ENCODE measurements around the gene KANSL1L. TPM values are rescaled to one million over a fixed set of nuclear protein-coding genes. Genes with fewer than 3 reads are reported as not detected.

Gene KANSL1L
- polyA plus RNA-seq, 2 of the 4 experiments (the other 2 are of a cell fraction) = 1.0 to 2.7 TPM

GRCh38 chr2:210094787-210095186 lies 76.4 kb downstream of the KANSL1L start:
- H3K4me3 ChIP-seq = no peak overlapping the region
- H3K4me1 ChIP-seq = no peaks in the 10 kb centered on the region
- CTCF ChIA-PET = no interaction called here
- H3K27ac ChIP-seq = no peak overlapping the region
- FAIRE-seq (no peak), DNase-seq (ENCODE audit: low read depth in 1 of 2, low spot score in 1 of 2) (no peak), ATAC-seq (no peak)
- TF ChIP-seq CHD2 (IDR thresholded peaks at IDR 0.05; ENCODE audit: low read length, partially characterized antibody) = no peak
- no peak for TF ChIP-seq CEBPB (IDR thresholded peaks at IDR 0.05)
- TF ChIP-seq MAFK (IDR thresholded peaks at IDR 0.05; ENCODE audit: partially characterized antibody) = no peak
- TF ChIP-seq ZNF302 (CRISPR knock-in tag; IDR thresholded peaks at IDR 0.05) = no peak
- TF ChIP-seq FOXS1 (CRISPR knock-in tag; IDR thresholded peaks at IDR 0.05) = no peak
- no peak for TF ChIP-seq ZC3H11A (IDR thresholded peaks at IDR 0.05)
- no peak for TF ChIP-seq GATA3 (IDR thresholded peaks at IDR 0.05; ENCODE audit: borderline replicate concordance)
- TF ChIP-seq KDM5A (IDR thresholded peaks at IDR 0.05) = no peak
- no peak for TF ChIP-seq BHLHE40 (IDR thresholded peaks at IDR 0.05; ENCODE audit: low read depth, low read length)
- no peak for TF ChIP-seq HOXB13 (CRISPR knock-in tag; IDR thresholded peaks at IDR 0.05; ENCODE audit: low read depth)
- TF ChIP-seq FOSB (CRISPR knock-in tag; IDR thresholded peaks at IDR 0.05) = no peak
- TF ChIP-seq PBX3 (IDR thresholded peaks at IDR 0.05) = no peak
- TF ChIP-seq MAZ (IDR thresholded peaks at IDR 0.05; ENCODE audit: borderline replicate concordance, low read depth, low read length) = no peak
- no peak for TF ChIP-seq POLR2AphosphoS2 (conservative IDR thresholded peaks at IDR 0.05; ENCODE audit: low read length)
- H3K4me2 ChIP-seq = no peak overlapping the region
- POLR2A ChIA-PET = no interaction called here
- no peaks in the 10 kb centered on the region for H3K9me3 ChIP-seq

GRCh38 chr2:210092791-210093190 lies 78.4 kb downstream of the KANSL1L start:
- Histone ChIP-seq H3K4me3 (no peak overlapping the region), H3K4me1 (no peaks in the 10 kb centered on the region), H3K9me3 (no peaks in the 10 kb centered on the region), H3K27ac (no peak overlapping the region), H3K4me2 (no peak overlapping the region)
- CTCF ChIA-PET = no interaction called here
- no peak for ATAC-seq
- no peak for DNase-seq (ENCODE audit: low read depth in 1 of 2, low spot score in 1 of 2)
- POLR2A ChIA-PET = no interaction called here
- FAIRE-seq = no peak
- TF ChIP-seq HOXA7 (CRISPR knock-in tag; IDR thresholded peaks at IDR 0.05) = no peak
- no peak for TF ChIP-seq TP53 (CRISPR knock-in tag; IDR thresholded peaks at IDR 0.05)

- 23% methylated on average over 2 of the region's 2 CpGs for WGBS (ENCODE audit: missing lambda C conversion rate)
- Histone ChIP-seq H3K27ac (no peak overlapping the region), H3K4me2 (no peak overlapping the region), H3K4me3 (no peak overlapping the region), H3K4me1 (no peaks in the 10 kb centered on the region), H3K9me3 (no peaks in the 10 kb centered on the region)
- TF ChIP-seq MAZ (IDR thresholded peaks at IDR 0.05; ENCODE audit: borderline replicate concordance, low read depth, low read length) (no peak), BHLHE40 (IDR thresholded peaks at IDR 0.05; ENCODE audit: low read depth, low read length) (no peak), FOSB (CRISPR knock-in tag; IDR thresholded peaks at IDR 0.05) (no peak), ELK1 (IDR thresholded peaks at IDR 0.05; ENCODE audit: low read depth, low read length) (no peak)
- CTCF ChIA-PET = no interaction called here
- DNase-seq (ENCODE audit: low read depth in 1 of 2, low spot score in 1 of 2) = no peak
- POLR2A ChIA-PET = interaction anchor here (0.7 kb wide), 1 partner anchor 116 kb away, joined by 3 read pairs; no protein-coding TSS in a partner anchor
- ATAC-seq = no peak
- no peak for FAIRE-seq
Measured at GRCh38 chr2:210086930-210087329, 84.3 kb downstream of the KANSL1L start.

GRCh38 chr2:210086292-210086691 lies 84.9 kb downstream of the KANSL1L start:
- H3K4me2 ChIP-seq = no peak overlapping the region
- FAIRE-seq = no peak
- POLR2A ChIA-PET = interaction anchor here (0.7 kb wide), 1 partner anchor 115 kb away, joined by 3 read pairs; no protein-coding TSS in a partner anchor
- CTCF ChIA-PET = no interaction called here
- TF ChIP-seq TFCP2L1 (CRISPR knock-in tag; IDR thresholded peaks at IDR 0.05) = no peak
- TF ChIP-seq ZFP36 (IDR thresholded peaks at IDR 0.05; ENCODE audit: borderline replicate concordance, partially characterized antibody) = no peak
- no peak for TF ChIP-seq ZSCAN20 (CRISPR knock-in tag; IDR thresholded peaks at IDR 0.05)
- no peak for TF ChIP-seq RFX5 (IDR thresholded peaks at IDR 0.05)
- no peak for ATAC-seq
- no peak for DNase-seq (ENCODE audit: low read depth in 1 of 2, low spot score in 1 of 2)
- no peak overlapping the region for H3K27ac ChIP-seq
- WGBS (ENCODE audit: missing lambda C conversion rate) = 2% methylated on average over 1 of the region's 1 CpG
- H3K9me3 ChIP-seq = no peaks in the 10 kb centered on the region
- H3K4me3 ChIP-seq = no peak overlapping the region
- no peaks in the 10 kb centered on the region for H3K4me1 ChIP-seq

Data from A549 (cell line).